HepG2 (cell line): ENCODE results near the gene SLC8B1.

Experiments
- CTCF ChIP-seq: sonication (generic); formaldehyde crosslinking; IDR thresholded peaks from 2 replicates; pipeline ENCODE4 v1.5.0; 2020; ENCODE audit warnings: mild to moderate bottlenecking, missing genetic modification reagents, moderate library complexity
- KLF9 ChIP-seq: IDR thresholded peaks from 2 replicates; pipeline ENCODE4 v1.6.1; 2016; ENCODE audit warnings: low read depth
- POLR2AphosphoS5 ChIP-seq: IDR thresholded peaks from 2 replicates; pipeline ENCODE4 v1.6.1; 2012; ENCODE audit warnings: low read depth, low read length
- SOX13 ChIP-seq, 3 experiments: fragments of 450-650 bp in 1 of 3; sonication (generic) in 1 of 3; formaldehyde crosslinking in 1 of 3; IDR thresholded peaks in 2 of 3; conservative IDR thresholded peaks in 1 of 3; 2 replicates each; pipeline versions ENCODE4 v1.5.0 to v1.6.1; 2016 to 2020; ENCODE audit warnings: antibody characterized with exemption in 1 of 3, mild to moderate bottlenecking in 1 of 3, missing compliant biosample characterization in 1 of 3, missing genetic modification reagents in 1 of 3, moderate library complexity in 1 of 3
- ZSCAN29 ChIP-seq: sonication (generic); formaldehyde crosslinking; conservative IDR thresholded peaks from 2 replicates; pipeline ENCODE4 v1.4.0; 2020; ENCODE audit warnings: mild to moderate bottlenecking, missing genetic modification reagents
- TF ChIP-seq, protein P1 (sequence below): sonication (generic); formaldehyde crosslinking; IDR thresholded peaks from 2 replicates; pipeline ENCODE4 v1.4.0; 2020; ENCODE audit warnings: missing genetic modification reagents
- TF ChIP-seq, protein P2 (sequence below), 2 experiments: sonication (generic) in 1 of 2; formaldehyde crosslinking in 1 of 2; IDR thresholded peaks; 2 replicates each; pipeline versions ENCODE4 v1.5.1 to v1.6.1; 2011 to 2020; ENCODE audit warnings: borderline replicate concordance in 1 of 2, low read depth in 1 of 2, low read length in 1 of 2, mild to moderate bottlenecking in 1 of 2, missing genetic modification reagents in 1 of 2, moderate library complexity in 1 of 2
- TF ChIP-seq, protein P3 (sequence below): IDR thresholded peaks from 2 replicates; pipeline ENCODE4 v1.6.1; 2012; ENCODE audit warnings: inconsistent platforms

- TF ChIP-seq ZSCAN29 (CRISPR knock-in tag), result no peak
- TF ChIP-seq KLF9 (CRISPR knock-in tag), result no peak
- TF ChIP-seq CTCF, result no peak
- TF ChIP-seq, protein P1, sequence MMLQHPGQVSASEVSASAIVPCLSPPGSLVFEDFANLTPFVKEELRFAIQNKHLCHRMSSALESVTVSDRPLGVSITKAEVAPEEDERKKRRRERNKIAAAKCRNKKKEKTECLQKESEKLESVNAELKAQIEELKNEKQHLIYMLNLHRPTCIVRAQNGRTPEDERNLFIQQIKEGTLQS (CRISPR knock-in tag), result no peak
- no peak for TF ChIP-seq SOX13 (IDR thresholded peaks at IDR 0.05)
- no peak for TF ChIP-seq SOX13 (CRISPR knock-in tag; conservative IDR thresholded peaks at IDR 0.05 in 1 of 2, IDR thresholded peaks at IDR 0.05 in 1 of 2)
- TF ChIP-seq, protein P2, sequence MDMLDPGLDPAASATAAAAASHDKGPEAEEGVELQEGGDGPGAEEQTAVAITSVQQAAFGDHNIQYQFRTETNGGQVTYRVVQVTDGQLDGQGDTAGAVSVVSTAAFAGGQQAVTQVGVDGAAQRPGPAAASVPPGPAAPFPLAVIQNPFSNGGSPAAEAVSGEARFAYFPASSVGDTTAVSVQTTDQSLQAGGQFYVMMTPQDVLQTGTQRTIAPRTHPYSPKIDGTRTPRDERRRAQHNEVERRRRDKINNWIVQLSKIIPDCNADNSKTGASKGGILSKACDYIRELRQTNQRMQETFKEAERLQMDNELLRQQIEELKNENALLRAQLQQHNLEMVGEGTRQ (IDR thresholded peaks at IDR 0.05; ENCODE audit: low read depth, low read length), result no peak
- TF ChIP-seq, protein P2 (CRISPR knock-in tag; IDR thresholded peaks at IDR 0.05; ENCODE audit: borderline replicate concordance), result no peak
- TF ChIP-seq POLR2AphosphoS5, result no peak
- TF ChIP-seq, protein P3, sequence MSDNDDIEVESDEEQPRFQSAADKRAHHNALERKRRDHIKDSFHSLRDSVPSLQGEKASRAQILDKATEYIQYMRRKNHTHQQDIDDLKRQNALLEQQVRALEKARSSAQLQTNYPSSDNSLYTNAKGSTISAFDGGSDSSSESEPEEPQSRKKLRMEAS, result no peak
These were observed 74.8 kb downstream of the SLC8B1 start for GRCh38 chr12:113260127-113260526.
